Activated CD8-positive, alpha-beta T cell treated with anti-CD3 and anti-CD28 coated beads for 36 hours (primary cell): ENCODE data around the gene EPHA2. TPM values are rescaled to one million over a fixed set of nuclear protein-coding genes. Genes with fewer than 3 reads are reported as not detected.

ENCODE experiments used
- ATAC-seq: fragments of 200-7000 bp; cut with Tn5 transposase; one replicate; pipeline ENCODE4 v1.10.0; 2021; ENCODE audit warnings: mild to moderate bottlenecking, moderate library complexity
- CTCF ChIA-PET: fragments of 350-600 bp; sonication (Branson Sonifier 250); formaldehyde crosslinking; loops from one replicate; lab custom pipeline; 2021; ENCODE audit warnings: antibody characterized with exemption; lab: Charles Lee
- POLR2A ChIA-PET: fragments of 350-600 bp; sonication (Branson Sonifier 250); formaldehyde crosslinking; loops from one replicate; lab custom pipeline; 2021; ENCODE audit warnings: antibody characterized with exemption; lab: Charles Lee
- DNase-seq: peaks from one replicate; pipeline ENCODE4 v3.0.0-alpha.2; 2020
- H3K27ac Mint-ChIP-seq: one replicate; pipeline ENCODE4 v1.8.0; 2021; ENCODE audit warnings: mild to moderate bottlenecking, mixed read lengths
- H3K27me3 Mint-ChIP-seq: one replicate; pipeline ENCODE4 v1.8.0; 2021; ENCODE audit warnings: mixed read lengths
- H3K36me3 Mint-ChIP-seq: one replicate; pipeline ENCODE4 v1.8.0; 2021; ENCODE audit warnings: low read depth, mixed read lengths
- H3K4me1 Mint-ChIP-seq: one replicate; pipeline ENCODE4 v1.8.0; 2021; ENCODE audit warnings: low read depth, mixed read lengths
- H3K4me3 Mint-ChIP-seq: one replicate; pipeline ENCODE4 v1.8.0; 2021; ENCODE audit warnings: mild to moderate bottlenecking, moderate library complexity, mixed read lengths
- H3K9me3 Mint-ChIP-seq: one replicate; pipeline ENCODE4 v1.8.0; 2021; ENCODE audit warnings: mixed read lengths
- intact Hi-C: fragments of 100-400 bp; cut with micrococcal nuclease; formaldehyde crosslinking; loops from one replicate; pipeline ENCODE4 v1.10.0; 2022
- total RNA-seq, 2 experiments: library from RNA; stranded (reverse); gene quantifications; one replicate each; pipeline ENCODE4 v1.2.3, GENCODE V29; 2021
- TF ChIP-seq, protein P1 (sequence below): fragments of 200-600 bp; IDR thresholded peaks from one replicate; pipeline ENCODE4 v1.8.0; 2022; ENCODE audit warnings: antibody characterized with exemption, mild to moderate bottlenecking

EPHA2 gene
- total RNA-seq, 2 experiments from 2014 or later = not detected

DNA sequence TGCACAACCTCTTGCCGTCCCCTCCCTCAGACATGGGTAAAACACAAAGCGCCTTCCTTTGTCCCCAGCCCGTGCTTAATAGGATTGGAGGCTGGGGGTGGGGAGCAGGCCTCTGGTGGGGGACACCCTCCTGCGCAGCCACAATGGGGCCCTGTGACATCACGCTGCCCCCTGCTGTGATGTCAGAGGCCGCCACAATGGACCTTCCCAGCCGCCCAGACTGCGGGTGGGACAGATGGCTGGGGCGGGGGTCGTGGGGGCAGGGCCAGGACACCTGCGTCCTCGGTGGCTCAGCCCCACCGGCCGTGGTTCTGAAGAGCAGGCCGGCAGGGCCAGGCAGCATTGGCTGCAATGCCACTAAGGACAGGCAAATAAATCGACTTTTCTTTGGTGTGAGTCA, 39.9 kb downstream of the EPHA2 start:
- Mint-ChIP-seq H3K36me3 (no peaks in the 10 kb centered on the region), H3K27me3 (peaks cover 4% of the 10 kb centered on the region), H3K4me3 (no peak overlapping the region), H3K27ac (no peak overlapping the region), H3K9me3 (no peaks in the 10 kb centered on the region), H3K4me1 (no peaks in the 10 kb centered on the region)
- ChIA-PET CTCF (interaction anchor here (1.3 kb wide), 1 partner anchor 37 kb away, joined by 3 read pairs; no protein-coding TSS in a partner anchor), POLR2A (interaction anchor here (0.6 to 1.5 kb wide), 2 partner anchors 23 to 47 kb away, joined by 3 to 4 read pairs; no protein-coding TSS in a partner anchor)
- DNase-seq (no peak), ATAC-seq (no peak)
- TF ChIP-seq, protein P1, sequence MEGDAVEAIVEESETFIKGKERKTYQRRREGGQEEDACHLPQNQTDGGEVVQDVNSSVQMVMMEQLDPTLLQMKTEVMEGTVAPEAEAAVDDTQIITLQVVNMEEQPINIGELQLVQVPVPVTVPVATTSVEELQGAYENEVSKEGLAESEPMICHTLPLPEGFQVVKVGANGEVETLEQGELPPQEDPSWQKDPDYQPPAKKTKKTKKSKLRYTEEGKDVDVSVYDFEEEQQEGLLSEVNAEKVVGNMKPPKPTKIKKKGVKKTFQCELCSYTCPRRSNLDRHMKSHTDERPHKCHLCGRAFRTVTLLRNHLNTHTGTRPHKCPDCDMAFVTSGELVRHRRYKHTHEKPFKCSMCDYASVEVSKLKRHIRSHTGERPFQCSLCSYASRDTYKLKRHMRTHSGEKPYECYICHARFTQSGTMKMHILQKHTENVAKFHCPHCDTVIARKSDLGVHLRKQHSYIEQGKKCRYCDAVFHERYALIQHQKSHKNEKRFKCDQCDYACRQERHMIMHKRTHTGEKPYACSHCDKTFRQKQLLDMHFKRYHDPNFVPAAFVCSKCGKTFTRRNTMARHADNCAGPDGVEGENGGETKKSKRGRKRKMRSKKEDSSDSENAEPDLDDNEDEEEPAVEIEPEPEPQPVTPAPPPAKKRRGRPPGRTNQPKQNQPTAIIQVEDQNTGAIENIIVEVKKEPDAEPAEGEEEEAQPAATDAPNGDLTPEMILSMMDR = no peak
- intact Hi-C loops = no loop called here

DNA sequence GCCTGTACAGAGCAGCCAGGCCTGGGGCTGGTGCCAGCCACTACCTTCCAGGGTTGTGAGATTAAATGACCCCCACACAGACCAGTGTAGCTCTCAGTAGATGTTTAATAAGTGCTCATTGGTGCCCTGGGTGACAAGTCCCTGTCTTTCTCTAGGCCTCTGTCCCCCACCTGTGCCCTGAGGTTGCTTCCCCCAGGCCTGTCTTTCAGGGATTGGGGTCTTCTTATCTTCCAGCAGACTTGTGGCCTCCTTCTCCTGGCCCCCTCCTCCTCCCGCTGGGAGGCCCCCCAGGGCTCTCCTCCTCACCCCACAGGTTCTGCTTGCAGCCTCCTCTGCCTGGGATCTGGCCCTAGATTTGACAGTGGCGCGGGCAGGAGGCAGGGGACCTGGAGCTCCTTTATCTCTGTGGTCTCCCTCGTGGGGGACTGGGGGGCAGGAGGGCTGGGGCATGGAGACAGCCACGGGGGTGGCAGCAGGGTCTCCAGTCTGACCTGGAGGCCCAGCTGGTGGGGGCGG, 40.3 kb downstream of the EPHA2 start:
- Mint-ChIP-seq H3K36me3 (no peaks in the 10 kb centered on the region), H3K4me3 (no peak overlapping the region), H3K4me1 (no peaks in the 10 kb centered on the region), H3K27me3 (peaks cover 4% of the 10 kb centered on the region), H3K9me3 (no peaks in the 10 kb centered on the region), H3K27ac (no peak overlapping the region)
- ATAC-seq (no peak), DNase-seq (no peak)
- CTCF ChIA-PET = interaction anchor here (1.3 kb wide), 1 partner anchor 37 kb away, joined by 3 read pairs; no protein-coding TSS in a partner anchor
- intact Hi-C loops = no loop called here
- POLR2A ChIA-PET = interaction anchor here (0.6 to 1.5 kb wide), 2 partner anchors 23 to 47 kb away, joined by 3 to 4 read pairs; no protein-coding TSS in a partner anchor
- TF ChIP-seq, protein P1 = no peak

DNA sequence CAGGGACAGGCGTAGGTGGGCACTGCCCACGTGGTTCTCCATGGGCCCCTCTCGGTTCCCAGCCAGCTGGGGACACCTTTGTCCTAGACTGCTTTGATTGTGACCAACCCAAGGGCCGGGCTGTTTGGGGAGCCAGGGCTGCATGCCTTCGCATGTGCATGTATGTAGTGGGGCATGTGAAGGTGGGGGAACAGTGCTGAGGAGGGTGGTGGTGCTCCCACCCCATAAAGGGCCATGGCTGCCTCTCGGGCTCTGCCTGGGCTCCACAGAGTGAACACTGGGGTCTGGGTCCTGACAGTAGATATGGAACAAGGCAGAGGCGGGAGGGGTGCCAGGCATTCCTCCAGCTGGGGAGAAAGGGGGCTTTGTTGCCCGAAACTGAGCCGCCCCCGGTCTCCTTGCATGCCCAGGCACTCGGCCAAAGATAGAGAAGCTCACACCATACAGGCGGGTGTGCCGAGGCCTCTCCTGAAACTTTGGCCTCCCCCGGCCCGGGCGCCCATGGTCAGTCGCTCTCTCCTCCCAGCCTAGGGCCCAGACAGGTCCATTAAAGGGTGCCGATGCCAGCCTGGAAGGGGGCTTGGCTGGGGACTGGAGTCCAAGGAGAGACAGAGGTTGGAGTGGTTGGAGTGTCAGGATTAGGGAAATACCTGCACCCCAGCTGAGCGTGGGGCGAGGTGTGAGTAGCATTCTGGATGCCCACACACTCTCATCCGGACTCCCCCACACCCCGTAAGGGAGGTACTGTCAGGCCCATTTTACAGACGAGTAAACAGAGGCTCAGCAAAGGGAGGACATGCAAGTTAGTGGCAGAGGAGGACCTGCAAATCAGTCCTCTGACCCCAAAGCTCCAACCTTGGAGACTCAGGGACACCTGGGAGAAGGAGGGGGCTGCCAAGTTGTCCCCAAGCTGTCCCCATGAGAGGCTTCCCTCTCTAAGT, 41.1 kb downstream of the EPHA2 start:
- peaks cover 4% of the 10 kb centered on the region for H3K27me3 Mint-ChIP-seq
- TF ChIP-seq, protein P1 = no peak
- ChIA-PET CTCF (interaction anchor here (1.0 kb wide), 1 partner anchor 36 kb away, joined by 4 read pairs; no protein-coding TSS in a partner anchor), POLR2A (interaction anchor here (1.5 kb wide), 1 partner anchor 24 kb away, joined by 3 read pairs; no protein-coding TSS in a partner anchor)
- H3K4me1 Mint-ChIP-seq = no peaks in the 10 kb centered on the region
- ATAC-seq = no peak
- no peaks in the 10 kb centered on the region for H3K9me3 Mint-ChIP-seq
- intact Hi-C loops = no loop called here
- no peak for DNase-seq
- no peak overlapping the region for H3K27ac Mint-ChIP-seq
- H3K36me3 Mint-ChIP-seq = no peaks in the 10 kb centered on the region
- no peak overlapping the region for H3K4me3 Mint-ChIP-seq

DNA sequence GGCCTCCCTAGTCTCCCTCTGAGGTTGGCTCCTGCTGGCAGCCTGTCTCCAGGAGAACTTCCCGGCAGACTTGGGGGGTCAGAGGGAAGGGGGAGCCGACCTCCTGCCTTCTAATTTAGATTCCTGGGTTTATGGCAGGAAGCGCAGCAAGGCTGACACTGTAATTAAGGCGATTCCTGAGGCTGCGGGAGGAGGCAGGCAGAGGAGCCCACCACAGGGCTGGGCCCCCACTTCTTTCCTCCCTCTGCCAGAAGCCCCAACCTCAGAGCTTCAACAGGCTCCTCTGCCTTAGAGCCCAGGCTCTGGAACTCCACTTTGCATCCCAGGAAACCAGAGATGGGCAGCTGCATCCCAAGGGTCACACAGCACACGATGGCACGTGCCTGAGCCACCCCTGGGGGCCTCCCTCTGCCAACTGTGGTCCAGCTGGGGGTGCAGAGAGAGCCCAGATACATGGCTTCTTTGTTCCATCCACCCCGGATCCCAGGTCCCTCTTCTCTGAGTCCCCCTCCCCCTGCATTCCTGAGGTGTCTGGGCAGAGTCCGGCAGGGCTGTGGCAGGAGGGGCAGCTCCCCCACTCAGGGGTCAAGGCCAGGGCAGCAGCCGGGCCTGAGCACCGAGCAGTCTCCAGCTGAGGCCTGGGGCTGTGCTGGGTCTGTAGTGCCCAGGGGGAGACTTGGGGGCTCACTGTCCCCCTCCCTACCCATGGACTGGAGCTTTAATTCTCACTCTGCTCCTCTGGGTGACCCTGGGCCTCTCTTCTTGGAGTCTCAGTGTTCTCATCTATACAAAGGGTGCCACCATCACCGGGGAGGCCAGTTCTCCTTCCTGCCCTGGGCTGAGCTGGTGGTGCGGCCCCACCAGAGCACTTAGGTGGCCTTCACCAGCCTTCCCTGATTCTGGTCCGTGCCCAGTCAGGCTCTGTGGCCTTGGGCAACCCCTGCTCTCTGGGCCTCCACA, 43.0 kb downstream of the EPHA2 start:
- no peak for DNase-seq
- peaks cover 7% of the 10 kb centered on the region for H3K27me3 Mint-ChIP-seq
- no peak overlapping the region for H3K27ac Mint-ChIP-seq
- ChIA-PET CTCF (no interaction called here), POLR2A (interaction anchor here (0.6 kb wide), 1 partner anchor 53 kb away, joined by 3 read pairs; no protein-coding TSS in a partner anchor)
- intact Hi-C loops = no loop called here
- no peak overlapping the region for H3K4me3 Mint-ChIP-seq
- ATAC-seq = no peak
- TF ChIP-seq, protein P1 = no peak
- peaks cover 6% of the 10 kb centered on the region for H3K9me3 Mint-ChIP-seq
- H3K4me1 Mint-ChIP-seq = no peaks in the 10 kb centered on the region
- no peaks in the 10 kb centered on the region for H3K36me3 Mint-ChIP-seq
